GM21390 (cell line): ENCODE measurements around the gene TMEM175.

Source experiments
- ATAC-seq: cut with Tn5 transposase; IDR thresholded peaks from one replicate; pipeline ENCODE4 v1.9.1; 2021; ENCODE audit not compliant: unreplicated experiment

Gene TMEM175

DNA sequence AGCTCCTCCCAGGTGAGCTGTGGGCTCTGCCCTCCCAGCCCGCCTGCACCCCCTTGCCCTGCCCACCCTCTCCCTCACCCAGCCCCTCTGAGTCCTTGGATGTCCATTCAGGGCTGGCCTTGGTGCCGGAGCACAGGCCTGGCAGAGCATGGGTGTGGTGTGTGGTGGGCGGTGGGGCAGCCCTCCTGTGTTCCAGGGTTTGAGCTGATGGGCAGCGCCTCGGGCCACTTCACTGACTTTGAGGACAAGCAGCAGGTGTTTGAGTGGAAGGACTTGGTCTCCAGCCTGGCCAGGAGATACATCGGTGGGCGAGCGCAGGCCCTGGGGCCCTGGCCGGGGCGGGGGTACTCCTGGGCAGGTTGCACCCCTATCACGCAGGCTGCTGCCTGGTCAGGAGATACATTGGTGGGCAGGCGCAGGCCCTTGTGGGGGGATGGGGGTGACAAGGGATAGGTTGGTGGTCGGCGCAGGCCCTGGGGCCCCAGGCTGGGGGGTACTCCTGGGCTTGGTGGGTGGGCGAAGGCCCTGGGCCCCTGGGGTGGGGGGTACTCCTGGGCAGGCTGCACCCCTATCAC is 68.5 kb downstream of the TMEM175 start:
- ATAC-seq = no peak

DNA sequence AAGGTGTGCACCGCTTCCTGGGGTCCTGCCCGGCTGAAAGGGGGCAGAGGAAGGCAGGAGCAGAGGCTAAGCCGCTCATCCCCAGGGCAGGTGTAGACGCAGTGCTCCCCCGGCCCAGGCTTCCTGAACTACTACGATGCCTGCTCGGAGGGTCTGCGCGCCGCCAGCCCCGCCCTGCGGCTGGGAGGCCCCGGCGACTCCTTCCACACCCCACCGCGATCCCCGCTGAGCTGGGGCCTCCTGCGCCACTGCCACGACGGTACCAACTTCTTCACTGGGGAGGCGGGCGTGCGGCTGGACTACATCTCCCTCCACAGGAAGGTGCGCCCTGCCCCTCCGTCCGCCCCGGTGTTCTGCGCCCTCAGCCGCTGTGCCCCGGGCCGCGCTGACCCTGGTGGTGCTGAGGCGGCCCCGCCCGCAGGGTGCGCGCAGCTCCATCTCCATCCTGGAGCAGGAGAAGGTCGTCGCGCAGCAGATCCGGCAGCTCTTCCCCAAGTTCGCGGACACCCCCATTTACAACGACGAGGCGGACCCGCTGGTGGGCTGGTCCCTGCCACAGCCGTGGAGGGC is 69.4 kb downstream of the TMEM175 start:
- ATAC-seq = no peak

DNA sequence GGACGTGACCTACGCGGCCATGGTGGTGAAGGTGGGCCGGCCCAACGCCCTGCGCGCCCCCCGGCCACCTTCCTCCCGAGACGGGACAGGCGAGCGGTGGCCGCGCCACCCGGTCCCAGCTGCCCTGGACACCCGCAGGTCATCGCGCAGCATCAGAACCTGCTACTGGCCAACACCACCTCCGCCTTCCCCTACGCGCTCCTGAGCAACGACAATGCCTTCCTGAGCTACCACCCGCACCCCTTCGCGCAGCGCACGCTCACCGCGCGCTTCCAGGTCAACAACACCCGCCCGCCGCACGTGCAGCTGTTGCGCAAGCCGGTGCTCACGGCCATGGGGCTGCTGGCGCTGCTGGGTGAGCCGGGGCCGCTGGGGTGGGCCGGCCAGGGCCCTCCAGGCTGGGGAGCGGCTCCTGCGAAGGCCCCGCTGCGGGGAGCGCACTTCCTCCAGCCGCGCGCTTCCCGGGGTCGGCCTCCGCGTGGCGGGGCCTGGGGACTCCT is 69.9 kb downstream of the TMEM175 start:
- ATAC-seq = no peak

DNA sequence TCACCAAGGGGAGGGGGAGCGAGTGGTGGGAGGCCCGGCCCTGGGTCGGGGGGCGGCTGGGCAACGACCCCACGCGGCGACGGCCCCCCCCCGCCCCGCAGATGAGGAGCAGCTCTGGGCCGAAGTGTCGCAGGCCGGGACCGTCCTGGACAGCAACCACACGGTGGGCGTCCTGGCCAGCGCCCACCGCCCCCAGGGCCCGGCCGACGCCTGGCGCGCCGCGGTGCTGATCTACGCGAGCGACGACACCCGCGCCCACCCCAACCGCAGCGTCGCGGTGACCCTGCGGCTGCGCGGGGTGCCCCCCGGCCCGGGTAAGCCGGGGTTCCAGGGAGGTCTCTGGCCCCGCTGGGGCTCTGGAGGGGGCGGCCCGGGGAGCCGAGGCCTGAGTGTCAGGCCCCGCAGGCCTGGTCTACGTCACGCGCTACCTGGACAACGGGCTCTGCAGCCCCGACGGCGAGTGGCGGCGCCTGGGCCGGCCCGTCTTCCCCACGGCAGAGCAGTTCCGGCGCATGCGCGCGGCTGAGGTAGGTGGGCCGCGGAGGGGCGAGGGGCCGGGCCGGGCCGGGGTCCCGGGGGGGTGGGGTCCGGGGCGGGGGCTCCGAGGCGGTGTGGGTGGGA is 70.5 kb downstream of the TMEM175 start:
- no peak for ATAC-seq

DNA sequence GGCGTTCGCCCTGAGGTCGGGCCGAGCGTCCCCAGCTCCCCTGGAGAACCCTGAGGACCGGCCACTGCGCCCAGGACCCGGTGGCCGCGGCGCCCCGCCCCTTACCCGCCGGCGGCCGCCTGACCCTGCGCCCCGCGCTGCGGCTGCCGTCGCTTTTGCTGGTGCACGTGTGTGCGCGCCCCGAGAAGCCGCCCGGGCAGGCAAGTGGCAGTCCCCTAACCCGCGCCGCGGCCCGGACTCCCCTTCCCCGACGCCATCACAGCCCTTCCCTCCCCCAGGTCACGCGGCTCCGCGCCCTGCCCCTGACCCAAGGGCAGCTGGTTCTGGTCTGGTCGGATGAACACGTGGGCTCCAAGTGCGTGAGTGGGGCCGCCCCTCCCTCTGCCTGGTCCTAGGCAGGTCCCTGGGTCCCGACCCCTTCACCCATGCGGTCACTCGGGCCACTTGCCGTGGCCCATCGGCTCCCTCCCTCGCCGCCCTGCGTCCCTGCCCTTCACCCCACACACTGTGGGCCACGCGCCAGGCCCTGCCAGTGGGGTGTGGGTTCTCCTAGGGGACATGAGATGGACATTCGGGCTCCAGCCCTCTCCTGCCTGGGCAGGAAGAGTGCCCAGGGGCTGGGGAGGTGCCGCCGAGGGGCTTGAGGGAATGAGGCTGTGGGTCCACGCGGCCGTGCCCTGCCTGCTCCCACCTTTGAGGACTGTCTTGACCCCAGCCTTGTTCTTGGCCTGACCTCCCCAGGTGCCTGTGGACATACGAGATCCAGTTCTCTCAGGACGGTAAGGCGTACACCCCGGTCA is 71.2 kb downstream of the TMEM175 start:
- ATAC-seq = no peak

DNA sequence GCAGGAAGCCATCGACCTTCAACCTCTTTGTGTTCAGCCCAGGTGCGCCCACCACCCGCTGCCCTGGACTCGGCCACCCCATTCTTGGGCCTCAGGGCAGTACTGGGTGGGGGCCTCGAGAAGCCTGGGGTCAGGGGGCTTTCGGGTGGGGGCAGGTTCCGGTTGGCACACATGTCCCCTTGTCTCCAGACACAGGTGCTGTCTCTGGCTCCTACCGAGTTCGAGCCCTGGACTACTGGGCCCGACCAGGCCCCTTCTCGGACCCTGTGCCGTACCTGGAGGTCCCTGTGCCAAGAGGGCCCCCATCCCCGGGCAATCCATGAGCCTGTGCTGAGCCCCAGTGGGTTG is 71.8 kb downstream of the TMEM175 start:
- ATAC-seq = no peak

DNA sequence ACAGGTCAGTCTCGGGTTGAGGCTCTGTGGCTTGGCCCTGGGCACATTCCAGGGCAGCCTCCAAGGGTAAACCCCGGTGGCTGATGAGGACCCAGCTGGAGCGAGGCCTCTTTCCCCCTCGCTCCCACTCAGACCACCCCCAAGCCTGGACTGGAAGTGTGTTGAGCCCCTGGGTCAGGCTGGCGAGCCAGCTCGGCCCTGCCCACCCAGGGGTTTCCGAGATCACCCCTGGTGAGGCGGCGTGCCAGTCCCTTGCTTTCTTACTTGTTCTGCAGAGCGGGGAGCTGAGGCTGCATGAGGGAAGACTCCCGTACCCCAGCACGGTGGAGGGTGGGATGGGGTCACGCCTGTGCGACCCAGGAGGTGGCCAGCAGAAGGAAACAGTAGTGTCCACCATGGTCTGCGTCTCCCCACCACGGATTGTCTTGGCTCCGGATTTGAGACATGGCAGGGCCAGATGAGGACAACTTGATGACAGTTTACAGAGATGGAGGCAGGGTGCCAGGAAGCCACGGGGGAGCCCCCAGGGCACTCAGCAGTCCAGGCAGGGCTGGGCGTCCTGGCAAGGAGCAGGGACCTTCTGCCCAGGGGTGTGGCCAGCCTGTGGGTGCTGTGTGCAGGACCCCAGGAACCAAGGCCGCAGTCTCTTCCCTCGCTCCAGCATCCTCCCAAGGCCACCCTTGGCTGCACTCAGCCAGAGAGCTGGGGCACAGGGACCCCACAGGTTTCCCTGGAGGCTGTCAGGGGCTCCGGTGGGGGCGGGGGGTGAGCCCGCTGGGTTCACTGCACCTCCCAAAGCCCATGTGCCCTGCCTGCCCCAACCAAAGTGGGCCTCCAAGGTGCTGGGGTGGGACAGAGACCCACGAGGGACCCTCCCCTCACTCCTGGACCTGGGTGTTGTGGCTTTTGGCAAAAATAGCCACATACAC is 72.6 kb downstream of the TMEM175 start:
- ATAC-seq = no peak

DNA sequence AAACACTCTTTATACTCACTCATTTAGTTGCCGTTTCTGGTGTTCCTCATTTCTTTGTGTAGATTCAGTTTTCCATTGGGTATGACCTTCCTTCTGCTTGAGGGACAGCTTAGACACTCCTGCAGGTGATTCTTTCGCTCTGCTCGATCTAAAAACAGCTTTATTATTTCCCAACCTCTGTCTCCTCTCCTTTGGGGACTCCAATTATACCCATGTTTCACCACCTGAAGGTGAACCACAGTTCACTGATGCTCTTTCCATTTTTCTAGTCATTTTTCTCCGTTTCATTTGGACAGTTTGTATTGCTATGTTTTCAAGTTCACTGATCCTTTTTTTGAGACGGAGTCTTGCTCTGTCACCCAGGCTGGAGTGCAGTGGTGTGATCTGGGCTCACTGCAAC is 74.6 kb downstream of the TMEM175 start:
- no peak for ATAC-seq
